ENCODE measurements around the gene FOXA1. TPM values are rescaled to one million over a fixed set of nuclear protein-coding genes. Genes with fewer than 3 reads are reported as not detected.

The FOXA1 gene
- polyA plus RNA-seq, 4 donors, result 0.75 to 6.9 (median 4.4) TPM

- DNase-seq (ENCODE audit: low read depth in 4 of 4, low spot score in 3 of 4), result no peak
Measured at GRCh38 chr14:37590428-37591139, 4.5 kb downstream of the FOXA1 start.

GRCh38 chr14:37589715-37590427, 5.2 kb downstream of the FOXA1 start:
- DNase-seq (ENCODE audit: low read depth in 4 of 4, low spot score in 3 of 4), result no peak

- DNase-seq (ENCODE audit: low read depth in 4 of 4, low spot score in 3 of 4), result no peak
Measured at GRCh38 chr14:37588956-37589714, 5.9 kb downstream of the FOXA1 start.

GRCh38 chr14:37588667-37588955, 6.4 kb downstream of the FOXA1 start:
- no peak for DNase-seq (ENCODE audit: low read depth in 4 of 4, low spot score in 3 of 4)

DNA sequence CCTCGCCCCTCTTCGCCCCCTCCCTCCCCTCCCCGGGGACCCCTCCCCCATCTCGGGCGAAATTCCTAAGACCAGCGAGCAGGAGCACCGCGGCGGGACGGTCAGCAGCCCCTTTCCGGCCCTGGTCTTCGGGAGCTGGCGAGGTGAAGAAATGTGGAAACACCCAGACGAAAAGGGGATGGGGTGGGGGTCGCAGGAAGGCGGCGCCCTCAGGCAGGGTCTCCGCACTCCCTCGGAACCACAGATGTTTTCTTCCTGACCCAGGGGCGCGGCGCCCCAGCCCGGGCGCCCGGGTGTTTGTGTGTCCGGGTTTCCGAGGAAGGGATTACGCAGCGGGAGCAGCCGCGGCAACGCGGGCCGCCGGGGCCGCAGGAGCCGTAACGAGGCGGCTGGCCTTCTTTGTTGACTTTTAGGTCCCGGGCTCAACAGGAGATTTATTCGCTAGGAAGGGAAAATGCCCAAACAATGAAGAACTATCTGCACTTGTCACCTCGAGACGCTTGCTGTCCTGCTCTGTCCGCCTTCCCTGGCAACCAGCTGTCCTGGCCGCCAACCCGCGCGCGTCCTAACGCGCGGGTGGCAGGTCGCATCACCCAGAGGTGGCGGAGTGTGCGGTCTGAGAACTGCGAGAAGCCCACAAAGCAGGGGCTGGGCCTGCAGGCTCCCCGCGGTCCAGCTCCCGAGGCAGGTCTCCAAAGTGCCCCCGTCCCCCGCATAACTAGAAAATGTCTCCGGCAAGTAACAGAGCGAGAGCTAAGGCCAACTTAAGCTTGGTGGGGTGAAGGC, 7.0 kb downstream of the FOXA1 start:
- no peak for DNase-seq (ENCODE audit: low read depth in 4 of 4, low spot score in 3 of 4)

- no peak for DNase-seq (ENCODE audit: low read depth in 4 of 4, low spot score in 3 of 4)
Measured at GRCh38 chr14:37587131-37587803, 7.8 kb downstream of the FOXA1 start.

- DNase-seq (ENCODE audit: low read depth in 4 of 4, low spot score in 3 of 4), result no peak
Measured at GRCh38 chr14:37586797-37587130, 8.3 kb downstream of the FOXA1 start.

DNA sequence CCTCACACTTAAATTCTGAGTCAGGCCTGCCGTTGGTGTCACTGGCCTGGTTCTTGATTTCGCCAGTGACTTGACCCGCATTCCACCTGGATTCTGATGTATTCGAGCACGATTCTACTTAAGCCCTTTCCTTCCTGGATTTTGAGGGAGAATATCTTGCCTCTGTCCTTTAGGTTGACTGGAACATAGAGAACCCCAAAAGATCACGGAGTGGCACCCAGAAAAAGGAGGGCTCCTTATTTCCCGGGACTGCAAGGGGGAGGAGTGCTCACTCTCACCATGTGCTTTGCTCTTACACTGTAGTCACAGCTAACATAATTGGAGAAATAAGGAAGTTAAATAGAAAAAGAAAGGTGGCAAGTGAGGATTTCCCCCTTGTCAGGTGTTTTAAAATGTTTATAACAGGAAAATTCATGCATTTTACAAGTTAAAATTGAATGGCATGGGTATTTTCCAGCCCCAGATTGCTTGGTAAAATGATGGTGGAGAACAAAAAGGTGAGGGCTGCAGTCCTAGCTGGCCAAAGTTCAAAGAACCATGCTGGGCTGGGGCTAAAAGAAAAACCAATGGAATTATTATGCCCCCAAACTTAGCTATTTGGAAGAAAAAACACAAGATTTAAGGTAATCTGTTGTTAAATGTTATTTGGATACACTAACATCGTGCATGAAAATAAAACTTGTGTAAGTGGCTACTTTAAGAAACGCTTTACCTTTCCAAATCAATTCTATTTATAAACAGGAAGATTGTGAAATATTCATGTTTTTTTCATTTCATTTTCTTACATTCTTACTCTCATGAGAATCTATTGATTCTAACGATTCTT, 8.9 kb downstream of the FOXA1 start:
- no peak for DNase-seq (ENCODE audit: low read depth in 4 of 4, low spot score in 3 of 4)

DNA sequence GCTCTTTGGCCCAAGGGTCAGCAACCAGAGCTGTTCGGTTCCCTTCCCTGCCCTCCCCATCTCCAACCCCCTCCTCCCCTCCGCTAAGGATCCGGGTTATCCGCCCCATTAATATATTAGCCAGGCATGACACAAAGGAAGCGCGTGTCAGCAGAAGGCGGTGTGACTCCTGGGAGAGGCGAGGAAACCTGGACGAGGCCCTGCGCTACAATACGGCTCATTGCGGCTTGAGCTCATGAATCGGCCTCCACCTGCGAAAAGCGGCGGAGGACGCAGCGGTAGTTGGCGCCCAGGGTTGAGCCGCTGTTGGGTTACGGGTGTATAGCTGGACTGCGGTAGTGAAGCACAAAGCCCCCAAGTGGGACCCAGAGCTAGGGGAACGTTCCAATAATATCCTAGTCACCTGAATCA, 9.9 kb downstream of the FOXA1 start:
- DNase-seq (ENCODE audit: low read depth in 4 of 4, low spot score in 3 of 4), result no peak

- DNase-seq (ENCODE audit: low read depth in 4 of 4, low spot score in 3 of 4), result no peak
Measured at GRCh38 chr14:37584211-37585100, 10.6 kb downstream of the FOXA1 start.

DNA sequence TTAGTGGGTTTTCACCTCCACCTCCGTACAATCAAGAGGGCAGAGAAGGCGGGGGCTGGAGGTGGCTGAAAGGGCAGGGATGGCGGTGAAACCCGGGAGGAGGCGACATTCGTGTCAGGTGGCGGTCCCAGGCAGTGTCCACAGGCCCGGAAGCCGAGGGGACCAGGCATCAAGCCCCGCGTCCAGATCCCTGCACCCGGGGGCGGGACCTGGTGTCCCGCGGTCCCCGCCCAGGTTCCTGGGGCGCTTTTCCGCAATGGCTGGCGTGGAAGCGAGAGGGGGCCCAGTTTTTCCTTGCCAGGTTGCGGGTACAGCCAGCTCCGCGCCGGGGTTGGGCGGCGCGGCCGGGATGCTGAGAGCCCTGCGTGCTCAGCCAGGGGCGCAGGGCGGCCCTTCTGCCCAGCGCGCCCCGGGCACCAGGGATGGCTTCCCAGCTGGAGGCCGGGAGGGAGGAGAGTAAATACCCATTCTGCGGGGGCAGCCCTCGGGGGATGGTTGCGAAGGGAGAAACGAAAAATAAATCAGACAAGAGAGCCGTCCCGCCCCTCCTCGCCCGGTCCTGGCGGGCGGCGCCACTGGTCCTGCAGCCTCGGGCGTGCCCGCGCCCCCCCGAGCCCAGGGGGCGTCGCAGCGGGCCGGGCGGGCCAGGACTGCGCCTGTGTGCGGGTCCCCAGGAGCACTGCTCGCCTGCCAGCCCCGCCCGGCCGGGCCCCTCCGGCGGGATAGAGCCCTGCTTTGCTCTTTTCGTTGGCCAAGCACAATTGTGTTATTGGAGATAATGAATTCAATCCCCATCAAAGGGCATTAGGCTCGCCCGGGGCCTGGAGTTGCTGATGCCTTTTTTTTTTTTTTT, 11.5 kb downstream of the FOXA1 start:
- DNase-seq (ENCODE audit: low read depth in 4 of 4, low spot score in 3 of 4), result no peak

DNA sequence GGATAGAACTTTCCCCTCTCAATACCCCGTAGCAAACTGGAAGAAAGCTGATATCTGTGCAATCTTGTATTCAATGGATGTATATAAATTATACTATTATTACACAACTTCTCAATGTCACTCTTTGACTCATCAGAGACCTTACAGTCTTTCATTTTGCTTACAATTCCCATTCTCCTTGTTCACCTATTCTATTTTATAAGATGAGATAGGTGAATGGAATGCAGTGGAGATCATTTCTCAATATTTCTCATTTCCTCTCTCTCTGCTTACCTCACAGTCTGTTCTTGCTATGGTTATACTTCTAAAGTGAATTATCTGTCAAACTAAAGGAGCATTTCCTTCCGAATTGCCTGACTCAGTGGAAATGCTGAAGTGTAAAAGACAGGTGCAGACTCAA, 14.9 kb downstream of the FOXA1 start:
- no peak for DNase-seq (ENCODE audit: low read depth in 4 of 4, low spot score in 3 of 4)

- DNase-seq (ENCODE audit: low read depth in 4 of 4, low spot score in 3 of 4), result no peak
Measured at GRCh38 chr14:37579274-37579673, 15.8 kb downstream of the FOXA1 start.

DNA sequence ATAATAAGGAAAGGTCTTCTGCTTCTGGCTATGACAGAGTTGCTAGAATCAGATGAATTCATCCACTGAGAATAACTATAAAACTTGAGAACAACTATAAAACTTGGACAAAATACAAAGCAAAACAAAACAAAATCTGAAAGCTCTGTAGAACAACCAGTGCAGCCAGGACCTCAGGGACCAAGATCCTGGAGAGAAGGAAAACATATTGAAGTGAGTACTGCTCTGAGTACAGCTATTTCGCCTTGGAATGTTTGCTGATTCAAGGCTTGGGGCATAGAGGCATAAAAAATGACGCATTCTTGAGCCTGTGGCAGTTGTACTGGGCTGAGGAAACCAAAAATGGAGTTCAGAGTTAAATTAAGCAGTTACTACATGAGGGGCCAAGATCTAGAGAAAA, 21.7 kb downstream of the FOXA1 start:
- no peak for DNase-seq (ENCODE audit: low read depth in 4 of 4, low spot score in 3 of 4)

DNA sequence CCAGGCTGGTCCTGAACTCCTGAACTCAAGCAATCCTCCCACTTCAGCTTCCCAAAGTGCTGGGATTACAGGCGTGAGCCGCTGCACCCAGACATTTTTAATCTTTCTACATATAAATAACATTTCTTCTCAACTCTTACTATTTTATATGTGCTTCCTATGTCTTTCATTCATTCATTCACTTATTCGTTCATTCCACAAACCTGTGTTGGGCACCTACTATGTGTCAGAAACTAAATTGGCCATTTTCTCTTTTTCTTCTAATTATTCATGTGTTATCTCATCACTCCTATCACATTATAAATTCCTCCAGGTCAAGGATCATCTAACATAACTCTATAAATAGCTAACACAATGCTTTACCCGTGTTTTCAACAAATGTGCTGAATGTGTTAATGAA, 23.7 kb downstream of the FOXA1 start:
- no peak for DNase-seq (ENCODE audit: low read depth in 4 of 4, low spot score in 3 of 4)

- no peak for DNase-seq (ENCODE audit: low read depth in 4 of 4, low spot score in 3 of 4)
Measured at GRCh38 chr14:37569729-37570128, 25.3 kb downstream of the FOXA1 start.

- no peak for DNase-seq (ENCODE audit: low read depth in 4 of 4, low spot score in 3 of 4)
Measured at GRCh38 chr14:37566811-37567371, 28.2 kb downstream of the FOXA1 start.

DNA sequence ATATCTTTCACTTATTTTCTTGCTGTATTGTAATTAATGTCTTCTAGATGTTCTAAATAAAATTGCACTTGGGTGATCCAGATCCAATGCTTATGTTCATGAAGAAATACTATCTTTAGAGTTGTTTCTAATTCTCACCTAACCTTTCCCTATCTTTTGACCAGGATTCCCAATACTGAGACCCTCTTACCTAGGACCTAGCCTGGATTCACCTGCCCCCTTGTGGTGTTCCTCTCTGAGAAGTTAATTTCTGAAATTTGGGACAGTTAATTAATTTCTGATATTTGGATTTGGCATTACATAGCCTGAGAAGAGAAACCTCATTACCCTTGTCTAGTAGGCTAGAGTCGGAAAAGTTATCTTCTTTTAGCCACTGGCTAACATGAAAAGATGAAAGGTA, 29.5 kb downstream of the FOXA1 start:
- DNase-seq (ENCODE audit: low read depth in 4 of 4, low spot score in 3 of 4), result no peak

Data from left renal pelvis (tissue), 4 donors.